ENCODE results near the gene PELO. TPM values are rescaled to one million over a fixed set of nuclear protein-coding genes. Genes with fewer than 3 reads are reported as not detected.

Gene PELO
- total RNA-seq, 1 donor, result 44.9 TPM

- no peak overlapping the region for H3K4me3 ChIP-seq (ENCODE audit: low read depth, low read length)
- no peak for DNase-seq (ENCODE audit: low read depth)
- TF ChIP-seq CTCF (IDR thresholded peaks at IDR 0.05; ENCODE audit: insufficient read depth, low read depth, low read length), result no peak
Measured at GRCh38 chr5:52771343-52772039, 16.2 kb upstream of the PELO start.

- H3K4me3 ChIP-seq (ENCODE audit: low read depth, low read length), result no peak overlapping the region
- TF ChIP-seq CTCF (IDR thresholded peaks at IDR 0.05; ENCODE audit: insufficient read depth, low read depth, low read length), result no peak
- no peak for DNase-seq (ENCODE audit: low read depth)
Measured at GRCh38 chr5:52772668-52773067, 15.0 kb upstream of the PELO start.

- no peak for TF ChIP-seq CTCF (IDR thresholded peaks at IDR 0.05; ENCODE audit: insufficient read depth, low read depth, low read length)
- no peak for DNase-seq (ENCODE audit: low read depth)
- H3K4me3 ChIP-seq (ENCODE audit: low read depth, low read length), result no peak overlapping the region
Measured at GRCh38 chr5:52773342-52773741, 14.4 kb upstream of the PELO start.

- no peak for TF ChIP-seq CTCF (IDR thresholded peaks at IDR 0.05; ENCODE audit: insufficient read depth, low read depth, low read length)
- no peak overlapping the region for H3K4me3 ChIP-seq (ENCODE audit: low read depth, low read length)
- DNase-seq (ENCODE audit: low read depth), result no peak
Measured at GRCh38 chr5:52774005-52774410, 13.7 kb upstream of the PELO start.

- TF ChIP-seq CTCF (IDR thresholded peaks at IDR 0.05; ENCODE audit: insufficient read depth, low read depth, low read length), result no peak
Measured at GRCh38 chr5:52776116-52776515, 11.6 kb upstream of the PELO start.

GRCh38 chr5:52777186-52777585, 10.5 kb upstream of the PELO start:
- no peak for DNase-seq (ENCODE audit: low read depth)
- no peak overlapping the region for H3K4me3 ChIP-seq (ENCODE audit: low read depth, low read length)
- TF ChIP-seq CTCF (IDR thresholded peaks at IDR 0.05; ENCODE audit: insufficient read depth, low read depth, low read length), result no peak

More at GRCh38 chr5:52776116-52776515, 11.6 kb upstream of the PELO start:
- H3K4me3 ChIP-seq (ENCODE audit: low read depth, low read length), result no peak overlapping the region
- DNase-seq (ENCODE audit: low read depth), result no peak

GRCh38 chr5:52778781-52779180, 8.9 kb upstream of the PELO start:
- no peak for TF ChIP-seq CTCF (IDR thresholded peaks at IDR 0.05; ENCODE audit: insufficient read depth, low read depth, low read length)
- no peak overlapping the region for H3K4me3 ChIP-seq (ENCODE audit: low read depth, low read length)
- no peak for DNase-seq (ENCODE audit: low read depth)
